Ammon's horn (tissue), 1 donor: ENCODE results near the gene PPP1R16B.

Experiments used
- DNase-seq: peaks from one replicate; pipeline ENCODE4 v3.0.0-alpha.2; 2016; ENCODE audit warnings: low spot score

The PPP1R16B gene

DNA sequence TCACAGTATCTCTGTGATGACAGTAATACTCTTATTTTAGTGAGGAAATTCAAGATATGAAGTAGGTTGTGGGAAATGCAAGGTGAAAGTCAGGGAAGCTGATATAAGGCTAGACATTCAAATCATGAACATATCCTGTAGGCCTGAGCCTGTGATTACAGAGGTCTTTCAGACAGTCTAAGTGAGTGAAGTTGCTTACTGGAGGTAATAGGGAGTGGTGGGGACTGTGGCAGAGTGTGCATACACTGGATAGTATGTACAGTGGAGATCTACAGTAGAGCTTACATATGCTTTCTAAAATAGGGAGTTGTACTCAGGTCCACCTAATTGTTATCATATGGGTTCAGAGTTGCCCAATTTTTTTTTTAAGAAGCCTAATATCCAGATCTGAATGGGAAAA, 159.8 kb downstream of the PPP1R16B start:
- no peak for DNase-seq

DNA sequence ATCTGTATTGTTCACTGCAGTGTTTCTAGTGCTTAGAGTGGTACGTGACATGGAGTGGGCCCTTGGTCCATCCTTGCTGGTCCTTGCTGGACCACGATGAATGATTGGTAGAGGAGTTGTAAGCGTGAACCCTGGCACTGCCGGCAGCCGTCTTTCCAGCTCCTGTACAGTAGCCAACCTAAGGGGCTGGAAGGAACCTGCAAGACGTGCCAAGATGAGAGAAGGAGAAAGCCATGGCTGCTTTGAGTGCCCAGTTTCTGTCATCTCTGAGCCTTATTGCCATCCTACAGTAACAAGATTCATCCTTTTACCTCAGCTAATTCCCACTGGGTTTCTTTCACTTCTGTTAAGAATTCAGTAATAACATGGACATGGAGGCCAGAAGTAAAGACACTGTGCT, 162.6 kb downstream of the PPP1R16B start:
- no peak for DNase-seq

DNA sequence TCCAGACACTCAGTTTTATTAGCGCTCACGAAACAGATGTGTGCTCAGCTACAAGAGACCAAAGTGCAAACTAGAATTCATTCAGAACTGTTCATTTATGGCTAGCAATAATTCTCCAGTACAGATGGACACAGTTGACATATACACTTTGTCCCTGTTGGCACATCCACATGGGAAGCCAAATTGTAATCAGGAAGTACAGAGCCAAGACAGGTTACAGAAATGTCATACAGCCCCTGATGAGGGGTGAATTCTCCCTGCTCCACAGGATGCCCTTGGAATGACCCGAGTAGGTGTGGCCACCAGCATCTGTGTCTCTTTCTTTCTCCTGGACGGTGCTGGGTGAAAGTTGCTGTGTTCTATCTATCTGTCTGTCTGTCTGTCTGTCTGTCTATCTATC, 164.2 kb downstream of the PPP1R16B start:
- DNase-seq = no peak

DNA sequence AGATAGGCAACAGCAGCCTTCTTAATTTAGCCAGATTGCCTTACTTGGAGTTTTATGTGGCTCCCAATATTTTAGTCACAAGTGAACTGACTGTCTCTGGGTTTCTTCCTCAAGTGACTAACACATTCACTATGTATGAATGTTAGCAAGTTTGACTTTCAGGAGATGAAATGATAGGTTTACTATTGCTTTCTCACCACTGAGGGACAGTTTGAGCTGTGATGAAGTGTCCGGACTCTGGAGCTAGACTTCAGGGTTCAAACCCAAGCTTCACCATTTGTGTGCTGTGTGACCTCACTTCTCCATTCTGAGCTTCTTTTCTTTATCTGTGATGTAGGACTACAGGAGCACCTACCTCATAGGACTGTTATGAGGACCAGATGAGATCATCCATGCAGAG, 164.8 kb downstream of the PPP1R16B start:
- DNase-seq = no peak
